ENCODE results near the gene PIGK.

PIGK gene

DNA sequence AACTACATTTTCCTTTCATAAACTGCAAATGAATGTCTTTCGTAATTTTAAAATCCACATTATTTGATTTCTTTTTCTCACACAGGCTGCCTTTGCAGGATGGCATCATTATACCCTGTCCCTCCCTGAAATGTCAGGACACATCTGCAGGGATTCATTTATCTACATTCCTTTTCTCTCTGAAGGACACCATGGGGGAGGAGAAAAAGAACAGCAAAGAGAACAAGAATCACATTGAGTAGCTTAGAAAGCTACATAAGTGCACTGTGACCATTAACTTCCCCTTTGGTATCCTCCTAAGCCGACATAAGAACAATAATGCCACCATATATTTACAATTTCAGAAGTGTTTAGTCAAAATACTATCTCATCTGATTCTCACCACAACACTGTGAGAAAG lies 129.5 kb downstream of the PIGK start:
- DNase-seq: no peak

DNA sequence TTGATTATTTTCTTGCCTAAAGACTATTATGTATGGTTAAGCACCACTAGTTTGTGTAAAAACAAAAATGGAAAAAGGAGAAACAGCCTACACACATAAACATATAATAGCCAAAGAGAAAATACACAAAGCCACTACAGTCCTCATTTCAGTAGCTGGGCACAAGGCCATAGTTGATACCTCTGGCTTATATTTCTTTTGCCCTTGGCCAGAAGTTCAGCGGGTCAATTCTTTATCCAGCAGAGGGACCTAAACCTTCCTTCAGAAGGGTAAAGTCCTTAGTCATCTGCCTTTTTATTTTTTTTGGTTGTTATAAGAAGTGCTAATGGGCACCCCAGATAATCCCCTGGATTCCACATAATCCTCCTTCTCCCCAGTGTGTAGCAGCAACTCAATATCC lies 134.1 kb downstream of the PIGK start:
- no peak for DNase-seq

DNA sequence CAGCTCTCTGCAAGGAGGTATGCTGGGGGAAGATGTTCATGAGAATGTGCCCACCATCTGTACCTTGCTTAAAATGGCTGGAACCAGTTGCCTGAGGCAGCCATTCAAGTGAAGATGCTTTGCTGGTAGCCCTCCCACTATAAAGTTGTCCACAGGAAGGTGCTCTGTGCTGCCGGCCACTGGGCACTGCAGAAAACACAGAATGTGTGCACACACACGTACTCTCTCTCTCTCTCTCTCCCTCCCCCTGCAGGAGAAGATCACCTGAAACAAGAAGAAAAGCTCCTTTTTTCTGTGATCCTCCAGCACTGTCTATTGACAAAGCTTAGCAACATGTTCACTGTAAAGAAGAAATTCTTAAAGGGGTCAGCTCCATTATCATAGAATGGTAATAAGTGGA lies 134.8 kb downstream of the PIGK start:
- DNase-seq: no peak

DNA sequence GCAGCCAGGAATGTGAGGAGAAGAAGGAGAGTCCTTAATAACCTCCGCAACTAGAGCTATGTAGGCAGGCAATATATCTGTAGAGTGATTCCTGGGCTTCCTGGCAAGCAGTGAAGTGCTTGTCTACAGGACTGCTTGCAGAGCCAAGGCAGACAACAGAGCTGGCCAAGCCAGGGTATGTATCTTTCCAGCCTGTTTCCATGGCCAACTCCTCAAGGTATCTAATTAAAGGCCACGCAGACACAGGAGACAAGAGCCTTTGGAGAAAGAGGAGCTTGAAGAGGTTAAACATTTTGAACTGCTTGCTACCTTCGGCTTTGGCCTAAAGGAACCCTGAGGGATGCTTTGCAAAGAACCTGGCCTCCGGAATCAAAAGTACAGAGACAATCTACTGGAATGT lies 137.4 kb downstream of the PIGK start:
- no peak for DNase-seq

DNA sequence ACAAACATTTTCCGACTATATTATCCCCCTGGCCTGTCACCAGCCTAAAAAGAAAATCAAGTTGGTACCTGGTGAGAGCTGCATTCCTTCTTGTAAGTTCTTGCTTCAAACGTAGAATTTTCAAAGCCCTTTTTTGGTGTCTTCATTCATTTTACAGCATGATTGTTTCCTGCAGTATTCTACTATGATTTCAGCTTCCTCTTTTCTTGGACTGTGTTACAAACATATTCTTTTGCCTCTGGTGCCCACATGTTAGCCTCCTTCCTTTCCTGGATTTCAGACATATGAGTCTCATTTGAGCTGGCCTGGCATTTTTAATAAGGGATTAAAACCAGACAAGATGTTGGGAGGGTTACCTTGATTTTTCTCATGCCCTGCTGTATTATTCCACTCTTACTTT lies 142.5 kb downstream of the PIGK start:
- DNase-seq: no peak

DNA sequence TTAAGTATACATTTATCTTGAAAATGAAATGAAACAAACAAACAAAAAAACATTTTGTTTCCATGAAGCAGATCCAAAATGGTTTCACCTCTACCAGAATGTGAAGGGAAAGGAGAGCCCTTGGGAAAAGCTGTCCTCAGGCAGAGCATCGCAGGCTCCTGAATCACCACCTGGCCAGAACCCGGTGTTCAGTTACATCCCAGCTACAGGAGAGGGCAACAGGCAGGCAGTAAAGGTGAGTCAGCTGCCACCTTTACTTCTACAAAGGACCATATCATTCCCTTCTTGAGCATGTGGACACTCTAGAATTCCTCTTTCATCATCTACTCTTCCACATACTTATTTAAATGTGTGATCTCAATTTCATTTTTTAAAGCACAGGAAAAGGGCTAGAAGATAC lies 151.2 kb downstream of the PIGK start:
- no peak for DNase-seq

DNA sequence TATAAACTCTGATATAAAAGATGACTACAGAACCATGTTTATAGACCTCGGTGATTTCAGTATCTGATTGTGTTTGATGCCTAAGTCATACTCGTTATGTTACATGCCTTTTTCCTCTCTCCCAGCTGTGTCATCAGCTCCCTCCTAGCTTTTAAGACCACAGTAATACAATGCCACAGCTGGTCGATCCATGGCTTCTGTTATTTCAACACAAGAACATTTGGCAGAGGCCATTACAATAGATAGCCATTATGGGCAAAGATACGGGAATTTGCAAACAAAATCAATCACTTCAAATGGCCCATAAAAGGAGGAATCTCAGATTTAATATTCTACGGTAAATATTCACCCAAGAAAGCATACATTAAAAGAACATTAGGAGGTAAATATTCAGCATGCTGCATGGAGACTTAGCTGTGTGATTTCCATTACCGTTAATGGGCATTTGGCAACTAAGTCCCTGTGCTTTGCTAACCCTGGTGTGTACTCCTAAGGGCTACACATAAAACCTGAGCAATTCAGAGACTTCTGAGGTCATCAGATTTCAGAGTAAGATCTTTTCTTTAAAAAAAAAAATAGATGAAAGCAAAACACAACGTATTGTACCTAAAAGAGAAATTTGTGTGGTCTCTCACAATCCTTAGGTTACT lies 153.4 kb downstream of the PIGK start:
- DNase-seq: no peak

DNA sequence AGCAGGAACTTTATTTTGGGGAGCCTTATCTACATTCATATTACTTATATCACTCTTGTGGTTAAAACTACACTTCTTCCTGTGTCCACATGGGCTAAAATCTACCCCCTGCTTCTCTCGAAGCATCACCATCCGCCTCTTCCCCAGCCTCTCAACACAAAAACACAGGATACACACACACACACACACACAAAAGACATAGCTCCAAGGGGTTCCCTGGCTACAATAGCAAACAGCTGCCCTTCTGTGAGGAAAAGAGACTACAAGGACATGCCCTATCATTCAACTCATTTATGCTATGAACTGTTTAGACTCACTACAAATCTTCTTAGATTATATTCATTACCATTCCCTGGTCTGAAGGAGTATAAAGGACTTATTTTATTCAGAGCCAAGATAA lies 155.0 kb downstream of the PIGK start:
- DNase-seq: no peak

DNA sequence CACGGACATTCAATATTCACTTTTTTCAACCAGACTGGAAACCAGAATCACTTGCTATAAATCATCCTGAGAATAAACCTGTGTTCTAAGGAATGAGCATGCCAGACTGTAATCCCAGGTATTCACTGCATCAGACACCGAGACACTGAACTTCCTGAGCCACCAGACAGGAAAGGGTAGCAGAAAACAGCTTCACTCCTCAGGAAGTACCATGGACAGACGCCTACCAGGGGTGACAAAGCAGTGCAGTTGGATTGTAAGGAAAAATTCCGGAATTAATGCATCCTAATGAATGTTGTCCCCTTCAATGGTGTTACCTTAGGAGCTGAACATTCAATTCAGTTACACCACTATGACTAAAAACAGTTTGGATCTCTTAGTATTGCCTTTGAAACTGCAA lies 156.1 kb downstream of the PIGK start:
- no peak for DNase-seq

DNA sequence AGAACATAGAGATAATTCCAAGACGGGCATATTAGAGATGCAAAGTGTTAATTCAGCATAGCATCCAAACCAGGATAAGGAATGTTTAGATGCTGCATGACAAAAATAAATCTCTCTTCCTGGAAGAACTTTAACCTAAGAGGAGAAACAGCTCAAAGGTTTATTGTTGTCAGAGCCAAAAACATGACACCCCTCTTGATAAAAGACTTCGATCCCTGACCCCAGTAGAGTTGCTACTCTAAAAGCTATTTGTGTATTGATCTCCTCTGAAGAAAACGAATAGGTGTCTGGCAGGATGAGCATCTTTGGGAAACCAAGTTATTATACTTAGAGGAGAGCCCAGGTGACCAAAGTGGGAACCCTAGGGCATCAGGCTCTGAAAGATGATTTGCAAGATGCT lies 158.1 kb downstream of the PIGK start:
- no peak for DNase-seq

DNA sequence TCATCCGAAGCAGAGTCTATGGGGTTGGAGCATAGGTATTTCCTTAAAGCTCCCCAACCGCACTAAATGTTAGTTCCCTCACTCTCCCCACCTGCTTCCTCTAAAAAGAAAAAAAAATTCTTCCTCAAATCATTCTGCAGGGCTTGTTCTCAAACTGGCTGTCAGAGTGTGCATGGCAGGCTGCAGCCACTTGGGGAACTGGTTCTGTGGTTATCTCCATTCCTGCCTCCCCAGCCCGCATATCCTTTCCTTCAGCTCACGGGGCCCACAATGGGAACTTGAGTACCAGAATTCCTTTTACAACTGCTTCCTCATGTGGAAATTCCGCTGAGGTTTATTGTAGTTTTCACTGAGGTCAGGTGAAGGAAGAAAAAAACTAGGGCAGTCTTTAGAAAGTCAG lies 159.2 kb downstream of the PIGK start:
- DNase-seq: no peak

DNA sequence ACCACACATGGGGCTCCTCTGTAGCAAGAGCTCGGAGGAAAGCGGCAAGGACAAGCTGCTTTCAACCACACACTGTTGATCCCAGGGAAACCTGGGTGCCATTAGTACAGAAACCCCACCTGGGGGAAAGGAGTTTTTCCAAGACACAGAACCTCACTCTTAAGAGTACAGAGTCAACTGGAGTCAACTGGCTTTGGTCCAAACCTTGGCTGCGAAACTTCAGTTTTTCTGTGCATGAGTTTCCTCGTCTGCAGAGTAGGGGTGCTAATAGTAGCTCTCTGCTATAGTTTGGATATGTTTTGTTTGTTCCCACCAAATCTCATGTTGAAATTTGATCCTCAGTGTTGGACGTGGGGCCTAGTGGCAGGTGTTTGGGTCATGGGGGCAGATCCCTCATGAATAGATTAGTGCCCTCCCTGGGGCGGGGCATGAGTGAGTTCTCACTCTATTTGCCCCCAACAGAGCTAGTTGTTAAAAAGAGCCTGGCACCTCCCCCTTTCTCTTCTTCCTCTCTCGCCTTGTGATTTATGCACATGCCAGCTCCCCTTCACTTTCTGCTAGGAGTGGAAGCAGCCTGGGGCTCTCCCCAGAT lies 161.1 kb downstream of the PIGK start:
- no peak for DNase-seq

DNA sequence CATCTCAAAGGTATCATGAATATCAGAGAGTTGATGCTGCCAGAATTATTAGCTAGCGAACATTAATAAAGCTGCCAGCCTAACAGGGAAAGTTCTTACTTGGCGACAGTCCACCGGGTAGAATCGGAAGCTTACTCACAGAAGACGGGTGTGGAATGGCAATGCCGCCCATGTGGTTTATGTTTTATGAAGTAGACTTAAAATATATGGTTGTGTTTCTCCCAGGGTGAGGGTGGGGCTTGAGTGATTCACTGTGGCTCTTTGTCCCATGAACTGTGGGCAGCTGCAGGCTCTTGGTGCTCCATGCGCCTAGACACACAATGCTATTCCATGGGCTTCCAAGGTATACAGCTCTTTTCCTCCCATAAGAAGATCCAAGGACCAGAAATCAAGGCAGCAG lies 162.7 kb downstream of the PIGK start:
- no peak for DNase-seq

DNA sequence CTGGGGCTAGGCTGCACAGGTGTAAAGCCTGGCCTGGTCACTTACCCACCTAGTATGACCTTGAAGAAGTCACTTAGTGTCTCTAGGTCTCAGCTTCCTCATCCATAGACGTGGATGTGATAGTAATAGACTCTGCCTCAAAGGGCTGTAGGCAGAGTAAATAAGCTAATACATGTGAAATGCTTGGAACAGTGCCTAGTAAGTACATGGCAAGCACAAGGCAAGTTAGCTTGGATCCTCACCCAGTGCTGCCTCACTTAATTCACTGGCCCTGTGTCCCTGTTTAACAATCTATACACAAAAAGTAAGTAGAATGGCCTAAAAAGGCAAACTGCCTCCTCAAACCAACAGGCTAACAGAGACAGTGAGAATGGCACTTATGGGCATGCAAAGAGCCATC lies 167.8 kb downstream of the PIGK start:
- no peak for DNase-seq

DNA sequence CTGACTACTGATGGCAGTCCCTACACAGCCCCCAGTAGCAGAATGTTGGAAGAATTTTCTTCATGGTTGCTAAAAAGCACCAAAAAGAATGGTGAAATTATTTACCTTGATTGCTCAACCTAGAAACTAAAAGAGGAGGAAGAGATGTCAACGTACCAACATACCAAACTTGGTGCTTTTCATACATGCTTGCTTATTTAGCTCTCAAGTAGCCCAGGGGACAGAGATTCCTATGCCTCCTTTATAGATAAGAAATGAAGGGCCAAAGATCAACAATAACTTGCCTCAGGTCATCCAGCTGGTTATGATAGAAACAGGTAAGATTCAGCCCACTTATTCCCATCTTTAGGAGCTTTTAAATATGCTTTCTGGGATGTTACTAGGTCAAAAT lies 170.6 kb downstream of the PIGK start:
- no peak for DNase-seq

DNA sequence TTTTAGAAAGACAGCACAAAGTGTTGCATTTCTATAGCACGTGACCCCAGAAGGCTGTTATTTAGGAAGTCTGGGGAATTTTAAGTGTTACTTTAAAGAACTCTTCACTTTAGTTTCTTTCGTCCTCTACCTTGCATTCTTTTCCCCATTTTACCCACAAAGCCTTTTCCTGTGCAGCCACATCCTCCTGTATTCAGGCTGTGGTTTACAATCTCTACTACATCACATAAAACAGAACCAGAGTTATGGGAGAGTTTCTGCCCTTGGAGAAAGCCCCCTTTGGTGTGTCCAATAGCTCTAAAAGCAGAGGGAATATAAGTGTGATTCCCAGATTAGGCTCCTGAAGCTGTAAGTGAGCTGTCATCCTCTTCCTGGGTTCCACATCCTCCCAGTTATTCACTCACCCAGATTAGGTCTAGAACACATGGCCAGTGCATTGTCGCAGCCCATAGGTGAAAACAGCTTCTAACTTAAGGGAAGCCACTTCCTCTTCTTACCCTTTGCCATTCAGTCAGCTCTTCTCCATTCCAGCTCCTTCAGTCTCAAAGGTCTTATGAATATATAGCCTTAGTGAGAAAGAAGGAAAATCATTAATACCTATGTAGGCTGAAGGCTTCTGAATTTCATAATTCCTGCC lies 171.1 kb downstream of the PIGK start:
- no peak for DNase-seq

DNA sequence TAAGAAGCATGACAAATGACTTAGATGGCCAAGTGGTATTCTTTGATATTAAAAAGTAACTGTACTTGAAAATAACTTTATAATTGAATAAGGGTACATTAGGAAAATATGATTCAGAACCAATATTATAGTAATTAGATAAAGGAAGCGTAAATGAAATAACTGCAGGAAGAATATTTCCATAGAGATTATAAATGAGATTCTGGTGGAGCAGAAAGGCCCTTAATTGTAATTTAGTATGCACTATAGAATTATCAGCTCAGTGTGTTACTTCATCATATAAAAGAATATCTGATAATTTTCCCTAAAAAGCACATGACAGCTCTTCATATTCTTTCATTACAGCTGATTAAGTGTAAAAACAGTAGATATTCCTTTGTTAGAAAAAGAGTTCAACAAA lies 171.7 kb downstream of the PIGK start:
- no peak for DNase-seq

DNA sequence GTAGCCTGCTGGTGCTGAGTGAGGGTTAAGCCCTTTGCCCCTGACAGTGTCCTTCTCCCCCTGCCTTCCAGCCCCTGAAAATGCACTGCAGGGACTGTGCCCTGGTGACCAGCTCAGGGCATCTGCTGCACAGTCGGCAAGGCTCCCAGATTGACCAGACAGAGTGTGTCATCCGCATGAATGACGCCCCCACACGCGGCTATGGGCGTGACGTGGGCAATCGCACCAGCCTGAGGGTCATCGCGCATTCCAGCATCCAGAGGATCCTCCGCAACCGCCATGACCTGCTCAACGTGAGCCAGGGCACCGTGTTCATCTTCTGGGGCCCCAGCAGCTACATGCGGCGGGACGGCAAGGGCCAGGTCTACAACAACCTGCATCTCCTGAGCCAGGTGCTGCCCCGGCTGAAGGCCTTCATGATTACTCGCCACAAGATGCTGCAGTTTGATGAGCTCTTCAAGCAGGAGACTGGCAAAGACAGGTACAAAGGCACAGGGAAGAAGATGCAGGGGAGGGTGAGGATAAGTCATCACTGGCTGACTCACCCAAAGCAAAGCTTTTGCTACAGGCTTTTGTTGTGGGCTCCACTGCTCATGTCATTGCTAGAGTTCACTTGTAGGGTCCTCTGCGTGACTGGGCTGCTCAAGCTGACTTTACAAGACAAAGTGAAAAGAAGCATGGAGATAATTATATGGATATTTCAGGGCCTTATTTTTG lies 174.9 kb downstream of the PIGK start:
- no peak for DNase-seq

DNA sequence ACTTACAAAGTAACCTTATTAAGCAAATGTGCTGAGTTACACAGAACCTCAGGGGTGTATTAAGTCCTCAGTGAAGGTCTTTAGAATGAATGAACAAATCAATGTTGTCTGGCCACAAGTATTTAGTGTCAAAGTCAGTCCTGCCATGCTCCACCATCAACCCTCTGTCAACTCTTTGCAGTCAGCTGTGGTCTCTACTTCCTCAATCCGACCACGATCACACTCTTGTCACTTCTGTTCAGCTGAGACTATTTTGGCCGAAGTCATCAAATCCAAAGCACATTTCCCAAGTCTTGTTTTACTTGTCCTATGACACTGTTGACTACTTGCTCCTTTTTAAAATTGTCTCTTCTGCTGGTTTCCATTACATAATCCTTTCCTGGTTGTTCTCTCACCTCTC lies 178.4 kb downstream of the PIGK start:
- no peak for DNase-seq

DNA sequence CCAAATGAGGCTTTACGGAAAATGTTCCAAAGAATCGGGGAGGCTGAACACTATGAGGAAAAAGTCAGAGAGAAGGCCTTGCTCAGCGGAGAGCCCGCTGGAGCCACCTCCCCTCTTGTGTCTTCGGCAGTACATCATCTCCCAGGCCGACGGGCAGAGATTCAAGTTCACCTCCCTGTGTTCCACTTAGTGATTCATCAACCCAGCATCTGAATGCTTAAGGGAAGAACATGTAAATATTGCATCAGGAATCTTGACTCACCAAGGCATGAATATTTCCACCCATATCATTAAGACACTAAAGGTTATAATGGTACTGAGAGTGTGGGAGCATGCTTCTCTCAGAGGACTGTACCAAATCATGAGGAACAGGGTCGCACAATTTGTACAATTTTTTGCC lies 179.5 kb downstream of the PIGK start:
- no peak for DNase-seq

DNA sequence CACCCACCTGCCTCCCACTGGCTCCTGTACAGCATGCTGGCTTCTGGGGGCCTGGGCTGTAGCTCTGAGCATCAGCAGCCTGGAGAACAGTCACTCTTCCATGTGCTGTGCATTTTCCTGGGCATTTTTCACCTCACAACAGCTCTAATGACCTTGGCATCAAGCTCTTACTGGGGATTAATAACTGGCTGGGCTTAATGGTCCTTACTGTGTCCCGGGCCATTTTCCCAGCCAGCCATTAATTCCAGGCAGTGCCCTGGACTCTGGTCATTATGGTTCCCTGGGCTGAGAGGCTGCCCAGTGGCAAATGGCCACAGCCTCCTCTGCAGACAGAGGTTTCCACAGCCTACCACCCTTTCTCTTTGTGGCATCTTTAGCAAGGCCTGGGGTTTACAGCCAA lies 180.1 kb downstream of the PIGK start:
- no peak for DNase-seq
